ENCODE measurements around the gene DDO. TPM values are rescaled to one million over a fixed set of nuclear protein-coding genes. Genes with fewer than 3 reads are reported as not detected.

DDO gene
- total and polyA plus RNA-seq, 12 donors: 7.6 to 30.0 (median 25.5) TPM

GRCh38 chr6:110414669-110415068 lies 706 bp downstream of the DDO start:
- 48 to 54% methylated on average over 4 of the region's 4 CpGs for WGBS, 2 donors
- intact Hi-C loops (cut with DNase I): no loop called here
- Histone ChIP-seq H3K4me3 (peak overlapping the region in 9 of 10 donors; percentile 31 to 56 (median 52)), H3K4me1 (peaks cover 0 to 38% (median 13%) of the 10 kb centered on the region in 9 donors), H3K36me3 (peaks cover 0 to 3% (median 0%) of the 10 kb centered on the region in 9 donors), H3K27ac (peak overlapping the region; percentile 66 to 94 (median 82)), H3K9me3 (no peaks in the 10 kb centered on the region), H3K27me3 (no peaks in the 10 kb centered on the region)
- DNase-seq (peak in 1 of 2 donors; percentile 29), ATAC-seq (peak; percentile 19 to 72 (median 66))
- no peak for TF ChIP-seq CTCF (IDR thresholded peaks at IDR 0.05)

DNA sequence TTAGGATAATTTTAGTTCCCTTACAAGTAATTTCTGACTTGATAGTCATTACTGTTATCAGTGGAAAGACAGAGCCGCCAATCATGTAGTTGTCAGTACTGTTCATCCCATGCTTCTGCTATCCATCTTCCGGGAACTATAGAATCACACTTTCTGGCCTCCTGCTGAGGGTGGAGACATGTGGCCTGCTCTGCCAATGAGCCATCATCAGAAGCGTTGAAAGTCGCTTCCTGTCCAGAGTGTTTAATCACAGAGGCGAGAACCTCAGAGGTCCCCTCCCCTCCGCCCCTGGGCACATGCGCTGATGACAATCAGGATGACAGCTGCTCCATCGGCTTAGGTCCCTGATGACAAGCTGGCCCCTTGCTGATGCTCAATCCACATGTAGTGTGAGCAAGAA lies 3.0 kb downstream of the DDO start:
- DNase-seq: no peak
- no peak overlapping the region for H3K27ac ChIP-seq
- H3K9me3 ChIP-seq: no peaks in the 10 kb centered on the region
- H3K4me1 ChIP-seq: peaks cover 0 to 34% (median 13%) of the 10 kb centered on the region in 9 donors
- H3K4me3 ChIP-seq: no peak overlapping the region
- intact Hi-C loops (cut with DNase I): no loop called here
- H3K36me3 ChIP-seq: peaks cover 0 to 16% (median 0%) of the 10 kb centered on the region in 9 donors
- no peaks in the 10 kb centered on the region for H3K27me3 ChIP-seq
- no peak for ATAC-seq
- no peak for TF ChIP-seq CTCF (IDR thresholded peaks at IDR 0.05)
- 20 to 33% methylated on average over 8 of the region's 8 CpGs for WGBS, 2 donors

- Histone ChIP-seq H3K4me1 (peaks cover 0 to 34% (median 13%) of the 10 kb centered on the region in 9 donors), H3K27me3 (no peaks in the 10 kb centered on the region), H3K4me3 (no peak overlapping the region), H3K27ac (no peak overlapping the region), H3K9me3 (no peaks in the 10 kb centered on the region), H3K36me3 (peaks cover 0 to 23% (median 0%) of the 10 kb centered on the region in 9 donors)
- DNase-seq (no peak), ATAC-seq (no peak)
- TF ChIP-seq CTCF (IDR thresholded peaks at IDR 0.05): no peak
- 75 to 77% methylated on average over 4 of the region's 4 CpGs for WGBS, 2 donors
- intact Hi-C loops (cut with DNase I): no loop called here
Observed at GRCh38 chr6:110410511-110410910, 4.9 kb downstream of the DDO start.

- intact Hi-C loops (cut with DNase I): no loop called here
- Histone ChIP-seq H3K36me3 (peaks cover 0 to 23% (median 0%) of the 10 kb centered on the region in 9 donors), H3K4me1 (peaks cover 0 to 30% (median 11%) of the 10 kb centered on the region in 9 donors), H3K27me3 (no peaks in the 10 kb centered on the region), H3K9me3 (no peaks in the 10 kb centered on the region), H3K4me3 (no peak overlapping the region), H3K27ac (no peak overlapping the region)
- ATAC-seq (no peak), DNase-seq (no peak)
- no peak for TF ChIP-seq CTCF (IDR thresholded peaks at IDR 0.05)
Observed at GRCh38 chr6:110409794-110410193, 5.6 kb downstream of the DDO start.
